Measurements from ENCODE around the gene RMND5B.

GRCh38 chr5:178177569-178177968 is 46.8 kb downstream of the RMND5B start:
- TF ChIP-seq, protein P1, sequence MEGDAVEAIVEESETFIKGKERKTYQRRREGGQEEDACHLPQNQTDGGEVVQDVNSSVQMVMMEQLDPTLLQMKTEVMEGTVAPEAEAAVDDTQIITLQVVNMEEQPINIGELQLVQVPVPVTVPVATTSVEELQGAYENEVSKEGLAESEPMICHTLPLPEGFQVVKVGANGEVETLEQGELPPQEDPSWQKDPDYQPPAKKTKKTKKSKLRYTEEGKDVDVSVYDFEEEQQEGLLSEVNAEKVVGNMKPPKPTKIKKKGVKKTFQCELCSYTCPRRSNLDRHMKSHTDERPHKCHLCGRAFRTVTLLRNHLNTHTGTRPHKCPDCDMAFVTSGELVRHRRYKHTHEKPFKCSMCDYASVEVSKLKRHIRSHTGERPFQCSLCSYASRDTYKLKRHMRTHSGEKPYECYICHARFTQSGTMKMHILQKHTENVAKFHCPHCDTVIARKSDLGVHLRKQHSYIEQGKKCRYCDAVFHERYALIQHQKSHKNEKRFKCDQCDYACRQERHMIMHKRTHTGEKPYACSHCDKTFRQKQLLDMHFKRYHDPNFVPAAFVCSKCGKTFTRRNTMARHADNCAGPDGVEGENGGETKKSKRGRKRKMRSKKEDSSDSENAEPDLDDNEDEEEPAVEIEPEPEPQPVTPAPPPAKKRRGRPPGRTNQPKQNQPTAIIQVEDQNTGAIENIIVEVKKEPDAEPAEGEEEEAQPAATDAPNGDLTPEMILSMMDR (IDR thresholded peaks at IDR 0.05), result no peak
- no peak for TF ChIP-seq POLR2A (IDR thresholded peaks at IDR 0.05)
